Raji (cell line): ENCODE data around the gene FCN2.

Experiments
- POLR2A ChIP-seq: IDR thresholded peaks from 2 replicates; pipeline ENCODE4 v1.6.1; 2011; ENCODE audit warnings: low read depth, low read length, control low read depth; ENCODE audit not compliant: insufficient read depth

FCN2 gene

DNA sequence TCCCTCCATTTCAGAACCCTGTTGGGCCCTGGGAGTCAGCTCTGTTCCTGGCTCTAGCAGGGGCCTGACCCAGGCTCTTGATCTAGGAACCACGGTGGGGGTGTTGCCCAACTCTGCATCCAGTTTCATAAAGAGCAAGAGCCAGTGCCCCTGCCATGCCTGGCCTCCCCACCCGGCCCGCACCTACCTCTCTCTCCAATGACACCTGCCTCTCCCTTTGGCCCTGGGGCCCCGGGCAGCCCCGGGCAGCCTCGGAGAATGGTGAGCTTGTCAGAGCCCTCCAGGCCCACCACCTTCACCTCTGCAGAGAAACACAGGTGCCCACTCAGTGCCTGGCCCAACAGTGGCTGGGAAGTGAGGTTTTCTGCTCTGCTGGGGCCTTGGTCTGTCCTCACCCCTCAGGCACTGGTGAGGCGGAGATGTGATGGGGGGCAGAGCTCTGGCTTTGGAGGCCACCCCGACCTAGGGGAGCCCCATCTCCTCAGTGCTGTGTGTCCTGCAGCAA is 35.6 kb downstream of the FCN2 start:
- TF ChIP-seq POLR2A: no peak

DNA sequence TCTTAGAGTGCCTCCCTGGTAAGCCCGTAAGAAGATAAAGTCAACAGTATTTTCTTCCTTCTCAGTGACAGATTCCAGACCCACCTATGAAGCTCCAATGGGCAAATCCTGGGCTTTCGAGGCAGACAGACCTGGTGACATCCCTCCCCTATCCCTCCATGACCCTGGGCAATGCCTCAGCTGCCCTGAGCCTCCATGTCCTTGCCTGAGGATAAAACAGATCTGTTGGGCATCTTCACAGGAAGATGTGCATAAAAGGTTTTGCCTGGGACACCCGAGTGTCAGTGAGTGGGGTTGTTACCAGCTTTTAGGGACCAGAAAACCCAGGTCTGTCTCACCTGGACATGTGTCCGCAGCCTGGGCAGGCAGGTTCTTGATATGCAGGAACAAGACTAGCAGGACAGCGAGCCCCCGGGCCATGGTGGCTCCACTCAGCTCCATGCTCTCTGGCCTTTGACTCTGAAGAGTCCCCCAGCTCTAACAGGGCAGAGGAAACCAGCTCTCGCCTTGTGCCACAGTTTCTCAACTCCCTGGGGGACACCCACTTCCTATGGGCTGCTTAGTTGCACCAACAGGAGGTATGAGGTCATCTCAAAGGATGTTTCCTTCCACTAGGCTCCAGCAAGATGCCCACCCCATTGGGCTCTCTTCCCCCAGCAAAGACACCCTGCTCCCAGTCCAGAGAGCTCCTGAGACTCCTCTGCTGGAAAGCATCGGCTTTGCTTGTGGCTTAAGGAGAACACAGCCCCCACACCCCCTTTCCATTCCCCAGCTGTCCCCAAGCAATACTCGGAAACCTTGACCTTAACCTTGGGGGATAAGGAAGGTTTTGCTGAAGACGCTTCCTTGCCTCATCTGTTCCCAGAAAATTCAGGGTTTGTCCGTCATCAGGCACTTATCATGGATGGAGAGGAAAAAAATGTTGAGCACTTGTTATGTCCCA is 37.1 kb downstream of the FCN2 start, which contains the start of gene FCN1:
FCN1 (minus strand) TSS at position 482 of the 943 bp plus-strand sequence; CDS start at position 441, 41 bp downstream.
- TF ChIP-seq POLR2A: no peak

DNA sequence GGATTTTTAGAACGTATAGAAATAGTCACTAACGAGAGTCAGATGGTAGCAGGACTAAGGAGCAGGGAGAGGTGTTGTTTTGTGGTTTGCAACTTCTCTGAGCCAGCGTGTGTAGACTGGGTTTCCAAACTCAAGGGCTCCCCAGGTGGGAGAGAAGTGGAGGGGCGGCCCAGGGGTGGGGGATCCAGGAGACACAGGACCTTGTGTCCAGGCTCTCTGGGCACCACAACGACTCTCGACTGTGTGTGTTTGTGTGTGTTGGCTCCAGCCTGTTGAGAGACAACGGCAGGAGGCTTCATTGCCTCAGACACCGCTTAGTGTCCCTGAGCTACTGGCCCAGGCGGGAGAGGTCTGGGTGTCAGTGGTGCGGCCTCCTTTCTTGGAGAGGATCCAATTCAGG is 38.0 kb downstream of the FCN2 start:
- TF ChIP-seq POLR2A: no peak

DNA sequence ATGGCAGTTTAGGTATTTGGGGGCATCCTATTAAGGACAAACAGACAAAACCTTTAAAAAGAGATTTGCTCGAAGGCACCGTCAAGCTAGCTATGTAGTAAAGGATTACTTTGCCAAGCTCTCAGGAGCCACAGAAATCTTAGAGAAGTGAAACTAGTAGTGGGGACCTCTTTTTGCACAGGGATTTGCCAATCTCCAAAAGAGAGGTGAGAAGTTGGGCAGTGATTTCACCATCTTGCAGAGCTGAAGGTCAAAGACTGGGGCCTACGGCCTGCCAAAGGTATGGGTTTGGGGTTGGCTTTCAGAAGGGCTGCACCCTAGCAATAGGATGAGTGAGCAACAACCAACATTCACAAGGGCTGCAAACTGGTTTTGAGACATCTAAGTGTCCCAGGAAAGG is 38.7 kb downstream of the FCN2 start:
- no peak for TF ChIP-seq POLR2A

DNA sequence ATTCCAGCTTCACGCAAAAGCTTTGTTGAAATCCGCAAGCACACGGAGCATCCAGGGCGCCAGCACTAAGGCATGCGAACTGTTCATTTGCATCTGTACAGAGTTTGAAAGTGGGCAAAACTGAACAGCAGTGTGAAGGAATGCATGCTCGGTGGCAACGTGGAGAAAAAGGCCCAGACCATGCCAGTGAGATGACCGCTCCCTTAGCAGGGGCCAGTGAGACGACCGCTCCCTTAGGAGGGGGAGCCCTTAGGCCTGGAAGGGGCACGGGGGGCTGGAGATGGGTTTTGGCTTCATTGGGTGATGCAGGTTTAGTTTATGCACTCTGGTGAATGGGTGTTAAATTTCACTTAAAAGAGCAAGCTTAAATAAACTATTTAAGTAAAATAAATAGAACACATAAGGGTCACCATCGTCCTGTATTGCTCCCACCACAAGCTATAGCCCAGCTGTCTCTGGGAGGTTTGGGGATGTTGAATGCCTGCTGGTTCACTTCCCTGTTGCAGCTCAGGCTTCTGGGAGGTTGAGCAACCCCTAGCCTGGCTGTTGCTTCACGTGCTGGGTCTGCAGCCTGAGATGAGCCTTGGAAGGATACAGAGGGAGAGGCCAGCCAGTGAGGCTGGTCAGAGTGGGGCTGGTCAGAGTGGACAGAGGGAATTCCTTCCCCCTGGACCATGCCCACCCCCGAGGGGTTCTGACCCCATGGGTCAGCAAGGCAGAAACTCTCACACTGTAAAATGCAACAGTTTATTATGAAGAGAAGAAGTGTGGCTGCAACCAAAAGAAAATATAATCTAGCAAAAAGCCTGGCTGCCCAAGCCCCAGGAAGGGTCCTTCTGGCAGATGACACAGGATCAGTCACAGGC is 41.7 kb downstream of the FCN2 start:
- TF ChIP-seq POLR2A: no peak

DNA sequence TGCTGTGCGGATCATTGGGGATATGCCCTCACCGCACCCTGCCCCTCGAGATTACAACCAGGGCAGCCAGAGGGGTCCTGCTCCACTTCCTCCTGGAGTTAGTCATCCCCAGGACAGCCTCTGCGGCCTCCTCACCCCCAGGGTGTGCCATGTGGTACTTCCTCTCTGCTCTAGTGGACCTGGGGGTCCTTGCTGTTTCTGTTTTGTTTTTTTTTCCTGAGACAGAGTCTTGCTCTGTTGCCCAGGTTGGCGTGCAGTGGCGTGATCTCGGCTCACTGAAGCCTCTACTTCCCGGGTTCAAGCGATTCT is 42.3 kb downstream of the FCN2 start:
- TF ChIP-seq POLR2A: no peak

DNA sequence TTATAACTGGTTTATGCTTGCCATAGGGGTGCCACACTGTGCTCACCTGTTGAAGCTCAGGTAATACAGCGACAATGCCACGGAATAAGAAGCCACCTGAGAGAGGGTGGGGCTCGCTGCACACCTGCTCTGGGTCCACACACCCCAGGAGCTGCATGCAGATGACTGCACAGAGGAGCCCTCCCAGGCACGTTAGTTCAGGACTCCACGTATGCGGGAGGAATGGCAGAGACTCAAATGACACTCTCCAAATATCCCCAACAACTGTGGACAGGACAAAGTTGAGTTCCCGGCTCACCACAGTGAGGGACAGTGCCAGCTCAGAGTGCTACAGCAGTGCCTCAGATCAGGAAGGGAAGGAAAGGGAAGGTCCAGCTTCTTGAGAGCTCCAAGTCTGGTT is 42.9 kb downstream of the FCN2 start:
- TF ChIP-seq POLR2A: no peak

DNA sequence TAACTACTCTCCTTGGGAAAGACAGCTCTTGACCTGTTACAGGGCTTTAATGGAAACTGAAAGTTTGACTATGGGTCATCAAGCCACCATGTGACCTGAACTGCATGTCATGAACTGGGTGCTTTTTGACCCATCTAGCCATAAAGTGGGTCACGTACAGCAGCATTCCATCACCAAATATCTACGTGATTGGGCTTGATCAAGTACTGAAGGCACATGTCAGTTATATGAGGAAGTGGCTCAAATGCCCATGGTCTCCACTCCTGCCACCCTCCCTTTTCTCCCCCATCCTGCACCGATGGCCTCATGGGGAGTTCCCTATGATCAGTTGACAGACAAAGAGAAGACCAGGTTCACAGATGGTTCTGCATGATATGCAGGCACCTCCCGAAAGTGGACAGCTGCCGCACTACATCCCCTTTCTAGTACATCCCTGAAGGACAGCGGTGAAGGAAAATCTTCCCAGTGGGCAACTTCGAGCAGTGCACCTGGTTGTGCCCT is 44.5 kb downstream of the FCN2 start:
- no peak for TF ChIP-seq POLR2A

DNA sequence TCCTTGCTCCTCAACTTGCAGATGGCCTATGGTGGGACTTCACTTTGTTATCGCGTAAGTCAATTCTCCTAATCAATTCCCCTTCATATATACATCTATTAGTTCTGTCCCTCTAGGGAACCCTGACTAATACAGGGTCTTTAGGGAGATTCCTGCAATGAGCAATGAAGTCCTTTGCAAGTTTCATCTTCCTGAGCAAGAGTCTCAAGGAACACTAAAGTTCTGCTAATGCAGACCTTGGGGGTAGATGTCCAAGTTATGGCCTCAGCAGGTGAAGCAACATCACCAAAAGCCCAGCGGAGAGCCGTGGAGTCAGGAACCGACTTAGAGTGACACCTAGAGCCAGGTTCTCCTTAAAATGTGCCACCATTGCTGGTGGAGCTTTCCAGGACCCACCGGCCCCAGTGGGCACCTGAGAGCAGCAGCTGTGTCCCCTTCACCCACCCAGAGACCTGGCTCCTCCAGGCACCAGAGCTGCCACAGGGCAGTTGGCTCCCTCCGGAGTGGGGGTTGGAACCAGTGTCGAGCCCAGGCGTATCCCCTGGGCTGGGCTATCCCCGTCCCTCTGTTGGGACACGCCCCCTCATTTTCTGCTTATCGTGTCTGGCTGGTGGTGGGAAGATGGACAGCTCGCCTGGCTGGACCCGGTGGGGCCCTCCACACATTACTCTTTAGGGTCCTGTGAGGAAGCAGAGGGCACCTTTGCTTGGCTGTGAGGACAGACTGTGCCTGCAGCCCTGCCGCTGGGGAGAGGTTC is 48.0 kb downstream of the FCN2 start:
- no peak for TF ChIP-seq POLR2A

DNA sequence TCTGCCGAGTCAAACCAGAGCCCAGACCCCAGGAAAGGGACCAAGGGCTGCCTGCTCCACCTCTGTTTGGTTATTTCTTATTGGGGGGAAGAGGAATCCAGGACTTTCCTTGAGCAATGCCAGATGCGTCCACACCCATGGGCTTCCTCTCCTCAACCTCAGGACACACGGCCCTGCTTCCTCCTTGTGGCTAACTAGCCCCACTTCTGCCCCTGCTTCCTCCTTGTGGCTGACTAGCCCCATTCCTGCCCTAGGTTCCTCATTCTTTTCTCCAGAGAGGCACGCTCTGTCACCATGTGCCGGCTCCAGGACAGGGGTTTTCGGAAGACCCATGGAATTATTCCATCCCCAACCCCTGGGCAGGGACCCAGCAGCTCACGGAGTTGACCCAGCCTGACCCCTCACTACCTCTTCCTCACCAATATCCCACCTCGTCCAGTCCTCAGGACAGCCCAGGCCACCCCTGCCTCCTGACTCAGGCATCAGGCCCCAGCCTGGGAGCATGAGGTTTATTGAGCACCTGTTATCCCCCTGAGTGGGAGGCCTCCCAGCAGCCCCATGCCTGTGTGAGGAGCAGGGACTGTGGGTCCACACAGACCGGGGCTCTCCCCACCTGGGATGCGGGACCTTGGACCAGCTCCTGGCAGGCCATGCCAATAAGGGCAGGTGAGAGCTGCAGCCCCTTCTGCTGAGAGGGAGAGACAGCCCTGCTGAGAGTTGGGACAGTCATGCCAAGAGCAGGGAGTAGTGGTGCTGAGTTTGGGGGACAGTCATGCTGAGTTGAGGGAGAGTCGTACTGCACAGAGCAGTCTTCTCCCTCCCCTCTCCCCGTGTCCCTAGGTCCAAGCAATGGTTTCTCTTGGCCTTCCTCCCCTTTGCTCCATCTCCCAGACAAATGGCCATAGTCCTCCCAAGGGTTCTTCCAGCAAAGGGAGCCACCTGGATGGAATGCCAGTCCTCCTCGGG is 48.9 kb downstream of the FCN2 start:
- TF ChIP-seq POLR2A: 0 out of 2 replicates have a peak, but pooled peaks have one; percentile 14

DNA sequence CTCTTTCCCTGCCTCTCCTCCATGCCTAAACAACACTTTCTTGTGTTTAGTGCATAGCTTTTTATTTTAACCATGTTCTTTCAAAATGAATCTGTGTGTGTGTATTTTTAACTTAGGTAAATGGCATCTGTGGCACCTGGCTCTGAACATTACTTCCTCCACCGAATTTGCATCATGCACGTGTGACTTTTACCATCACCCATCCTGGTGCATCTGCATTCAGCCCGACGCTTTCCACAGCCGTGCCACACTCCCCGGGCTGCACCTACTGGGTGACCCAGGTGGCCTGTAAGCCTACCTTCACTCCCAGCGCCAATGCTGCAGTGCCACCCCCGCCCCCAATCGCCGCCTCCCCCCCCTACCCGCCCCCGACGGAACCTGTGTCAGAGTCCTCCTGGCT is 49.8 kb downstream of the FCN2 start:
- peak; percentile 62 for TF ChIP-seq POLR2A

DNA sequence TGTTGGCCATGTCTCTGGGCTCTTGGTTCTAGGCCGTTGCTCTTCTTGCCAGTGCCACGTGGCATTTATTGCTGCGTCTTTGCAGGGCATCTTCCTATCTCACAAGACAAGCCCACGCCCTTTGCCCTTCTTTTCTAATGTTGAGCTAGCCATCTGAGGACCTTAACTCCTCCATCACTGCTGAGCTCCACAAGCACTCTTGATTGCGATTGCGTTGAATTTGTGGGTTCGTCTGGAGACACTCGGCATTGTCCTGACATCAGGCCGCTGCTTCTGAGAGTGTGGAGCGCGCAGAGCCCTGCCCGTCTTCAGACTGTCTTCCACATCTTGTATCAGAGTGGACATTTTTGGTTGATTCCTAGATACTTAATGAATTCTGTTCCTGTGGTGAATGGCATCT is 51.6 kb downstream of the FCN2 start:
- no peak for TF ChIP-seq POLR2A

DNA sequence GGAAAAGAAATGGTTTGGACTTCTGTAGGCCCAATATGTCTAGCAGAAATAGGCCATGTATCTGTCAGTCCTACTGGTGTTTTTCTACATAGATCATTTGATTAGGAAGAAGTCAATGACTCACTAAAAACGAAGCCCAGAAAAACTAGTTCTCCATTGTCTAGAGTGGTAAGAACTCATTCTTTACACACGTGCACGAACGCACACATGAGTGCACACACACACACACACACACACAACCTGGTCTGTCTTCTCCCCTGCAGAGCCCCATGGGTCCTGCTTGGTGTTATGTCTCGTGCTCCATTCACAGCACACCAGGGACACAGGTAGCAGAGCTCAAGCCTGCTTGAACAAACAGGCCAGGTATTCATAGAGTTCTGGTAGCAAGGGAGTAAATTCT is 52.0 kb downstream of the FCN2 start:
- TF ChIP-seq POLR2A: no peak
